ENCODE results near the gene PGAP6.

GRCh38 chr16:336269-336668 is 45.5 kb downstream of the PGAP6 start:
- no peak for TF ChIP-seq EZH2 (IDR thresholded peaks at IDR 0.05)
- TF ChIP-seq POLR2AphosphoS5 (IDR thresholded peaks at IDR 0.05; ENCODE audit: borderline replicate concordance, low read depth, low read length): no peak
- TF ChIP-seq FOXP2 (optimal IDR thresholded peaks at IDR 0.05; ENCODE audit: control extremely low read depth, extremely low read length, insufficient read depth): no peak
